EL (cell line): ENCODE results near the gene TVP23B.
"Not testable (repeated sequence)": the region's sequence is repeated elsewhere in the genome, so short reads cannot be mapped to it uniquely, and the experiment has no call there.

ENCODE experiments used
- DNase-seq: peaks from one replicate; pipeline ENCODE4 v3.0.0-alpha.2; 2016

Gene TVP23B

DNA sequence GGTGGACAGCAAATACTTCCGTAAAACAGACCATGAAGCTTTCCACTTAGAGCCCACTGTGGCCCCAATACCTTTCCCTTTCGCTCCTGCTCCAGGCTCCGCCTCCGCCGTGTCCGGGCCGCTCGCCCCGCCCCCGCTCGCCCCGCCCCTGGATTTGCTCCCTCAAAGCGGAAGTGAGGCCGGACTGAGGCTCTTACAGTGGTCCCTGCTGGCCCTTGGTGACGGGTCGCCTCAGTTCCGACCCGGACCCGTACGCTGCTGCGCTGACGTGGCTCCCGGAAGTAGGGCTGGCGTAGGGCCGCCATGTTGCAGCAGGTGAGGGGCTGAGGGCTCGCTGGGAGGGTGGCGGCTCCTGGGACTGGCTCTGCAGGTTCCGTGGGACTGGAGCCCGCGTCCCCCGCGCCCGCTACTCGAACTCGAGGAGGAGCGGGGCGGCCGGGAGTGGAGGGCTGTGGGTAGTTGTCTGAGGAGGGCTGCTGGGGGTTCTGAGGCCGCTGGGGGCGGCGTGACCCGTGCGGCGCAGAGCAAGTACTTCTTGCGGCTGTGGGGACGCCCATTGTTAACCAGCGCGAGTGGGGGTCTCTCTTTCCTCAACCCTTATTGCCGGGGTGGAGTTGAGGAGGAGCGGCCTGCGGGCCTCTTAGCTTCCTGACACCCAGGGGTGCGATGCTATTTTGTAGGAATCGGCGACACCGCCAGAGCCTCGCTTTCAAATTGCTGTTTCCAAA, at the start of gene TVP23B:
Gene TVP23B (plus strand): TSS at position 193 of the 728 bp plus-strand sequence. CDS start 111 bp downstream, at position 304.
- DNase-seq: peak; percentile 96

DNA sequence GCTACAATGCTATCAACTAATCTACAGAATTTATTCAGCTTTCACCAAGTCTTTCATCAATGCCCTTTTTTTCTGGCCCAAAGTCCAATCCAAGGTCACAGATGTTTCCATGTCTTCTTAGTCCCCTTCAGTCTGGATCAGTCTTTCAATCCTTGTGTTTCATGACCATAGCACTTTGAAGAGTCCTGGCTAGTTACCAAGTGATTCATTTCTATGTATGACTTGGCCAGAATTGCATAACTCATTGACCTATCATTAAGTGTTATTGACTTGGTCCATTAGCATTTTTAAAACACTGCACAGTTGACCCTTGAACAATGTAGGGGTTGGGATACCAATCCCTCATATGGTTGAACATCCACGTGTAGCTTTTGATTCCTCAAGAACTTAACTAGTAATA, 48.5 kb upstream of the TVP23B start:
- DNase-seq: peak; percentile 8

DNA sequence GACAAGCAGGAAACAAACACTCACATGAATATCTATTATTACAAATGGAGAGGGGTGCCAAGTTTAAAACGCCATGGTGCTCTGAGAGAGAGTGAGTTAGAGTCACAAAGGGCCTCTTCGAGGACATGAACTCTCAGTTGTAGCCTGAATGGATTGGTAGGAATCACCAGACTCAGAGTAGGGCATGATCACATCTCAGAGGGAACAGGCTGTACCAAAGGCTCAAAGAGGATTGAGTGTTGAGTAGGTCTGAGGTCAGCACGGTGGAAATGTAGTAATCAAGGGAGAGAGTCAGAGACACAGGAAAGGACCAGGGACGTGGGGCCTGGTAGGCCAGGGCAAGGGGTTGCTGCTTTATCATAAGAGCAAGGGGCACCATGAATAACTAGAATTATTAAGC, 47.6 kb upstream of the TVP23B start:
- not testable (repeated sequence) for DNase-seq

DNA sequence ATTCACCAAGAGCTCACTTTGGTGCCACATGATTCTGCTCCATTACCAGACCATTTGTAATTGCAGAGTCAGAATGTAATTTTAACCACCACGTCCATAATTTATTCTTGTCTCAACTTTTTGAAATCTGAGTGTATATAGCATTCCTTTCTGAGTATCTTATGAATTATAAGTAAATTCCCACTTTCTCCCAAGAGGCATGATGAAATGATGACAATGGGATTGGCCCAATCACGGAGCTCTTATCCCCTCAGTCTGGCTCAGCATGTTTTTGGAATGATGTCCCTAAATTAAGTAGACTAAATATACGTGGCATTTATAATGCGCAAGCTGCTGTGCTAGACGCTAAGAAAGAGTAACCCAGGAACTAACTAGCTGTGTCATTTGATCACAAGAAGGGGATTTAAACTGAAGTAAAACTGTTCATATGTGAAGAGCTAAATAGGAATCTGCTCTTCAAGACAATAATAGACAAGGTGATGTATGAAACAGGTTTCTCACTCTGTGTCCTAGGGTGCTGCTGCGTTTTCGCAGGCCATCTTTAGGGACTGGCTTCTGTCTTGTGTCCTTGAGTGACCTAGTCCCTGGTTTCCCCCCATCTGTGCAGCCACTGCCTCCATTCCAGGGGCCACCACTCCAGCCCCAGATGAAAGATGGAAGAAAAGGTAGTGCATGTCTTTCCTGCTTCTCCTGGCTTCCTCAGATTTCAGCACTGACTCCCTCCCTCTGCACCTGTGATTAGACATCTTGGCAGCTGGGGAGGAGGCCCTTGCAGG, 41.2 kb upstream of the TVP23B start:
- not testable (repeated sequence) for DNase-seq

DNA sequence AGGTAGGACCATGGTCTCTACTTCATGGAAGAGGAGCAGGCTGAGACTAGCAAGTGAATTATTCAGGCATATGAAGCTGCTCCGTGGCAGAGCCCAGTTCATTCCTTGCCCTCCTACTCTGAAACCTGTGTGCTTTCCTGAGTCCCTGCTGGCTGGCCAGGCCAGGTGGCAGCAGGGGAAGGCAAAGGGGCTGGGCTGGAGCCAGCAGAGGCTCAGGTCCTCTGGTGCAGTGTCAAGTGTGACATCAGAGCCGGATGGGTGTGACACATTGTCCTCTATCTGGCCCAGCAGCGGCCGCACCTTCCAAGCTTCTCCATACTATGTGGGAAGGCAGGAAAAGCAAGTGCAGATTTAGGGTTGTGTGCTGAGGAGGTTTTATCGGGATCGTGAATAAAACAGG, 39.8 kb upstream of the TVP23B start:
- not testable (repeated sequence) for DNase-seq

DNA sequence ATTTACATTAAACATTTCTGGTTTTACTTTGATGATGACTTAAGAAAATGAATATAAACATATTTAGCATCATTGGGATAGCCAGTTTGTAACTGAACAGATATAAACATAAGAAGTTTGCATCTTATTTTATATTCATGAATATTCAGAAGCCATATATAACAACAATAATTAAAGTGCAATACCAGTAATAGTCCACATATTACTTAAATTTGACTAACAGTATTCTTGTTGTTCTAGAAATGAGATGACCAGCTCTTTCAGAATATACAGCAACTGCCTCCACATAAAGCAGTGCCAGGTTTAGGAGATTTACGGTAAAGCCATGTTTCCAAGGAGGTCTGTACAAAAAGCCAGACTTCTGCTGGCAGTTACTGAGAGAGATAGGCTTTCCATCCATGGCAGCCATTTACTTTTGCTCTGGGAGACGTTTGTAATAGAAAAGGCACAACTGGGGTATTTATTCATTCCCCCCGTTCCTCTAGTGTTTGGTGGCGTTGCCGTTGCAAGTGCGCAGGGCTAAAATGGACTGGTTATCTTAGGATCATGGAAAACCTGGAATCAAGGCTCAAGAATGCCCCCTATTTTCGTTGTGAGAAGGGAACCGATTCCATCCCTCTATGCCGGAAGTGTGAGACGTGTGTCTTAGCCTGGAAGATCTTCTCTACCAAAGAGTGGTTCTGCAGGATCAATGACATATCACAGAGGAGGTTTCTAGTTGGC, 37.1 kb upstream of the TVP23B start, which contains the start of gene FBXW10:
Gene FBXW10 (plus strand): TSS at position 356 of the 723 bp plus-strand sequence. CDS start 191 bp downstream, at position 547.
- DNase-seq: not testable (repeated sequence)

DNA sequence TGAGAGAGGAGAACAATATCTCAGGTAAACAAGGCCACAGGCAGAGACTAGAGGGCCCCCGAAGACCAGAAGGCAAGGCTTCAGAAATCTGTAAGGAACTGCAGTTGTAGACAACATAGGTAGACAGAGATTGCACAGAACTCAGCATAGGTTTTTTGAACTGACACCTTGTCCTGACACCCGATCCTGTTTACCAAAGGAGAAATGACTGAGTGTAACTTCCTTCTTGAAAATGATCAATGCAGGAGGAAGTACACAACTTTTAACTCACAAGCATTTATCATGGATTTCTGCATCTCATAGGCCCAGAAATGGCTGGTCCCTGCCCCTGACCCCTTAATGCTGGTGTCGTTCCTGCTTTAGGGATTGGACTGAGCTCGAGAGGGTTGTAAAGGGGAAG, 36.3 kb upstream of the TVP23B start:
- DNase-seq: not testable (repeated sequence)

DNA sequence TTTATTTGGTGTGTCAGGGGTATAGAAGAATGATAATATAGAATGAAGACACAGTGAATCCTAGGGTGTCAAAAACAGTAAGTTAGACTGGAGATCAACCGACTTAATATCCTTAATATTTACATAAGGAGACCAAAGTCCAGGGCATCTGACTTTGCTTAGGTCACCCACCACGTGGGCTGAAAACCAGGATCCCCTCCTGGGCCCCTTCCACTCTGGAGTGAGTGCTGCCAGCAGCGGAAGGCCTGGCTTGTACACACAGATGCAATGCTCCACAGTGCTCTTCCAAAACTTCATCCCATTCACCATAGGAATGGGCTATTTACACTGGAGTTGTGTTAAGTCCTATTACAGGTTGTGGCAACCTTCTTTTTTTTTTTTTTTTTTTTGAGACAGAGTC, 34.4 kb upstream of the TVP23B start:
- DNase-seq: not testable (repeated sequence)

DNA sequence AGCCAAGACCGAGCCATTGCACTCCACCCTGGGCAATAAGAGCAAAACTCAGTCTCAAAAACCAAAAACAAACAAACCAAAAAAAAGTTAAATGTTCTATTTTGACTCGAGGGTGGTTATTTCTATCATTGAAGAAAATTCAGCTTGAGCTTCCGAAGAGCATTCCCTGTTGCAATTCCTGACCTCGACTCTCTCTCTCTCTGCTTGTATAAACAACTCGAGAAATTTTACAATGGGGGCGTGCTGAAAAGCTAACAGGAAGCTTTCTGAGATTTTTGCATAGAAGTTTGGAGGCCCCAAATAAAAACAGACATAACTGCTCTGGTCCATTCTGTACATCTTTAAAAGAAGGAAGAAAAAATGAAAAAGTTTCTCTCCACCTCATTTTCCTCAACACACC, 33.5 kb upstream of the TVP23B start:
- DNase-seq: not testable (repeated sequence)

DNA sequence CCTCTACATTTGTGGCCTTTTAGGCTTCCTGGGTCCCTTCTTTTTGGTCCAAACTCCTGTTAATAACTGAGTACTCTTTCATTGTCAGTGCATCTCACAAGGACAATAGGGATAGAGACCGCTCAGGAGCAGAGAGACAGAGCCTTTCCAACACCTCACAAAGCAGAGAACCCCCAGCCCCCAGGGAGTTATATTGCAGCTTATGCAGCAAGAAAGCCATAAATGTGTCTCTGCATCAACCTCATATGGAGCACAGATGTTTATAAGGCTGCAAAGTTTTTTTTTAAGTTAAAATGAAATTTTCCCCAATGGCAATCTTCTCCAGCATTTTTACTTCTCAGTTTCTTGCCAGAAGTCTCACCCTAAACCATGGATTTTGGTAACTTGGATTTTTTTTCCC, 30.7 kb upstream of the TVP23B start:
- not testable (repeated sequence) for DNase-seq

DNA sequence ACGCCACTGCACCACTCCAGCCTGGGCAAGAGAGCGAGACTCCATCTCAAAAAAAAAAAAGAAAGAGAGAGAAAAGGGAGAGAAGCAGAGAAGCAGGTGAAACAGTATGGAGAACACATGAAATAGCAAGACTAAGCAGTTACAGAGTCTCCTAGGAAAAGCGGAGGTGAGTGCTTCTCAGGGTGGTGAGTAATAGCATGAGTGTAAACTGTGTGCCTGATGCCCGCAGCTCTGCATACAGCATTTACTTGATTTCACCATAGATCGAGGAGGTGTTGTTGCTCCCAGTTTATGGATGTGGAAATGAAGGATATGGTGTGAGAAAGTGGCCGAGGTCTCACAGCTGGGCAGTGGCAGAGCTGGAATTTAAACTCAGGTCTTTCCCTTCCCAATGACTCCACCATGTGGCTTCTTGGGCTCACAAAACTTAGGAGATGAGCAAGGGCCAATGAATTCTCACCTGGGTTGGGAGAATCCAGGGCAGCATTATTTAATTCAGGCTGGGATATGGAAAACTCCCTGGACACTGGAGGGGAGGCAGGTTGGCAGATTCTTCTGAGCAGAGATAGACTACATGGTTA, 27.1 kb upstream of the TVP23B start:
- DNase-seq: not testable (repeated sequence)

DNA sequence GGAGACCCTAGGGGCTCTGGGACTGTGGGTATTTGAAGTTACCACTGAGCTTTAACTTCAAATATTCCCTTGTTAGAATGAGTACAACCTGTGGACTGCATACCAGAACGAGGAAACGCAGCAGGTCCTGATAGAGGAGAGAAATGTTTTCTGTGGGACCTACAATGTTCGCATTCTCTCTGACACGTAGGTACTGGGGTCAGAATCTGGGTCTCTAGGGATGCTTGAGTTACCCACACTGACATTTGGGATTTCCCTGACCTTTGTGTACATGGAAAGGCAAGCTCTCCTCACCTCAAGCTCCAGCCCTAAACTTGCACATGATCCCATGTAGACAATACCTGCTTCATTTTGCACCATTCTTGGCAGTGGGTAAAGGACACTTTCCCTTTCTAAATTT, 25.0 kb upstream of the TVP23B start:
- not testable (repeated sequence) for DNase-seq

DNA sequence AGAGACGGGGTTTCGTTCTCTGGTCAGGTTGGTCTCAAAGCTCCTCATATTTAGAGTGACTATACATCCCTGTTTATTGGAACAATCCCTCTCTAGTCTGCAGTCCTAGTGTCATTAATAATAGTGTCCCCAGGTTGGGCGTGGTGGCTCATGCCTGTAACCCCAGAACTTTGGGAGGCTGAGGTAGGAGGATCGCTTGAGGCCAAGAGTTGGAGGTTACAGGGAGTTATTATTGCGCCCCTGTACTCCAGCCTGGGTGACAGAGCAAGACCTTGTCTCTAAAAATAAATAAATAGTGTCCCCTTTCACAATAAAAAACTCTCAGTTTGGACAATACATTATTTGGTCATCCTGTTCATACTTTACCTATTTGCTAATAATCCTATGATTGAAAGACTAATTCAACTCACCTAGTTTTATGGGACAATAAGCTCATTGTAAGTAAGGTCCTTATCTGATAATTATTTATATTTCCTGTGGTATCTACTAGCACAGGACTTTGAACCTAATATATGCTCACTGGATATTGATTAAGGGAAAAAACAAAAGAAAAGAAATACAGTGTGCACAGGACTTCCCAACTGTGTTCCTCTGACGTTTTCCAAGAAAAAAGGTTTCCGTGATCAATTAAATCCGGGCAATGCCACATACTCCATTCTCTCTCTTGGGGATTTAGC, 23.5 kb upstream of the TVP23B start:
- DNase-seq: not testable (repeated sequence)

DNA sequence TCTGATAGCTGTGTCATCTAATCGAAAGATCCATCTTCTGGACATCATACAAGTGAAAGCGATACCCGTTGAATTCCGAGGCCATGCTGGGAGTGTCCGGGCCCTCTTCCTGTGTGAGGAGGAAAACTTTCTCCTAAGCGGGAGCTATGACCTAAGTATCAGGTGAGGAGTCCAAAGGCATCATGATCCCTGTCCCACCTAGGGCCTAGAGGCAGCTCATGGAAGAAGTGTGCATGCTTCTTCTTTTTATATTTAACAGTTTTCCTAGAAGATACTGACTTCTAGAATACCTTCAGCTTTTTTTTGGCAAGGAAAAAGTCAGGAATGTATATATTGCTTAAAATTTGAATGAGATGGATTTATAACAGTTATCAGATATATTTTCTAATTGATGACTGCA, 22.6 kb upstream of the TVP23B start:
- DNase-seq: not testable (repeated sequence)

DNA sequence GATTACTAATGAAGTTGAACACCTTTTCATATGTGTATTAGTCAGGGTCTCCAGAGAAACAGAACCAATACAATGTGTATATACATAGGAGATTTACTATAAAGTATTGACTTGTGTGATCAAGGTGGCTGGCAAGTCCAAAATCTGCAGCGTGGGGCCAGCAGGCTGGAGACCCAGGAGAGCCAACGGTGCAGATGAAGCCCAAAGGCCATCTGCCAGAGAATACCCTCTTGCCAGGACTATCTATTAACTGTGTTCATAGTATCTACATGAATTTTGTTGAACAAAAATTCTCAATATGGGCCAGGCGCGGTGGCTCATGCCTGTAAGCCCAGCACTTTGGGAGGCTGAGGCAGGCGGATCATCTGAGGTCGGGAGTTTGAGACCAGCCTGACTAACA, 20.8 kb upstream of the TVP23B start:
- DNase-seq: not testable (repeated sequence)

DNA sequence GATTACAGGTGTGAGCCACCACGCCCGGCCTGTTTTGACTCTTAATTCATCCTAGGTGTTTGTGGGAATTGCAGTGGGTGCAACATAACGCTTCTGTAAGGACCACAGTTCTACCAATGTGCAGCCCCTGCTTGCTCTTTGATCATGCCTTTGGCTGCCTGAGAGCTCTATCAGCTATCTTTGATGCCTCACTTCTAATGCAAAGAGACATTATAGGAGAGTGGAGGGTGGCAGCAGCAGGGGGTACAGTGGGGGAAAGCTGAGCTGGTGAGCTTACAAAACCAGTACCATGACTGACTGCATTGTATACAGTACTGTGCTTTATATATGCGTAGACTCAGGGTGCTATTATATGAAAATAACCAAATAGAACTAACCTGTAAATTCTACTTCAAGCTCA, 10.4 kb upstream of the TVP23B start:
- DNase-seq: not testable (repeated sequence)

DNA sequence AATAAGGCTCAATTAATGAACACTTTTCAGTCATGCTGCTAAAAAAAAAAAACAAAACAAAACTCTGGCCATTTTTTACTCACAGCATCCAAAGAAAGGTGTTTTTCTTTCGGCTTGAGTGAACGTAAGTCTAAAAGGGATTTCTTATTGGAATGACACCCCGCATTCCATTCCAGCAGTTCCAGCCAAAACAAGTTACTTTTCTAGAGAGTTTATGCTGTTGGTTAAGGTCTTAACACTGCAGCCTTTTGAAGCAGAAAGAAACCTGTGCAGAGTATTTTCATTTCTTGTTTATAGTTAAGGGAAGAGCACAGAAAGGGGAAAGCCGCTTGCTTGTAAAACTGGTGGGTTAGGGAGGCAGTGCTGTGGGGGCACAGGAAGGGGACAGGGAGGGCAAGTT, 9.9 kb upstream of the TVP23B start:
- not testable (repeated sequence) for DNase-seq

DNA sequence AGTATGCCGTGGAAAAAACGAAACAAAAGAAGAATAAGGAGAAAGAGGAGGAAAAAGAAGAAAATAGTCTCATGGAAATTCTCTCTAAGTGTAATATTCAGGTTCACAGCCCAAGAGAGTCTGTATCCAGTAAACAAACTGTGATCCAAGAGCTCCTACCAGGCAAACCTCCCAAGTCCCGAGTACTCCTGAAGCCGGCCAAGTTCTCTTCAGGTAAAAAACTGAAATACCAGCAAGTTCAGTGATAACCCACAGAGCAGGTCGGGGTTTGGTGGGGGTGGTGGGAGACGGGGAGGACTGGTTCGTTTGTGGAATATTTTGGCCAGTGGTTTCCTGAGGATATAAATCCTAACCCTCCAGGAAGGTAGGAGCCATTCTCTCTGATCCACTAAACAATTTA, 8.5 kb upstream of the TVP23B start:
- DNase-seq: no peak

DNA sequence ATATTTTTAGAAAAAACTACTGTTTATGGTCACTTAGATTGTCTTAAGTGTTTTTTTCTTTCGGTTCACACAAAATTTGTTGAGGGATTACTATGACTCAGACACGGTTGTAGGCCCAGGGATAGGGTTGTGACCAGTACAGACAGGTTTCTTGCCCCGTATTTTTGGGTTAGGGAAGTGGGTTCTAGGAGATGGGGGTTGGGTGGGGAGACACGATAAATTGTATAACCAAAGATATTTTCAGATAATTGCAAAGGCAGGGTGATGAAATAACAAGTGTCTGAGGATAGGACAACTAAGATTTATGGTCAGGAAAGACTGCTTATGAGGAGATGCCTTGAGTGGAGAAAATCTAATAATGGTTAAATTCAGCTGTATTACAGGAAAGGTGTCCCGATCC, 822 bp downstream of the TVP23B start:
- DNase-seq: not testable (repeated sequence)

DNA sequence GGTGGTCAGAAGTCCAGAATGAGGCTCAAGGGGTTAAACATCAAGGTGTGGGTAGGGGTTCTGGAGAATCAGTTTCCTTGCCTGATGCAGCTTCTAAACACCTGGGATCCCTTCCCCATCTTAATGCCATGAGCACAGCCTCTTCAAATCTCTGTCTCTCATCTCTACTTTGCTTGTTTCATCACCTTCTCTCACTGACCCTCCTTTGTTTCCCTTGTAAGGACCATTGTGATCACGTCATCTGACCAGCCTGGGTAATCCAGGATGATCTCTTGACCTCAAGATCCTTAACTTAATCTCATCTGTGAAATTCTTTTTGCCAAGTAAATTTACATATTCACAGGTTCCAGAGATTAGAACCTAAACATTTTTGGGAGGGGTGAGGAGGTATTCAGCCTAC, 5.0 kb downstream of the TVP23B start:
- not testable (repeated sequence) for DNase-seq

DNA sequence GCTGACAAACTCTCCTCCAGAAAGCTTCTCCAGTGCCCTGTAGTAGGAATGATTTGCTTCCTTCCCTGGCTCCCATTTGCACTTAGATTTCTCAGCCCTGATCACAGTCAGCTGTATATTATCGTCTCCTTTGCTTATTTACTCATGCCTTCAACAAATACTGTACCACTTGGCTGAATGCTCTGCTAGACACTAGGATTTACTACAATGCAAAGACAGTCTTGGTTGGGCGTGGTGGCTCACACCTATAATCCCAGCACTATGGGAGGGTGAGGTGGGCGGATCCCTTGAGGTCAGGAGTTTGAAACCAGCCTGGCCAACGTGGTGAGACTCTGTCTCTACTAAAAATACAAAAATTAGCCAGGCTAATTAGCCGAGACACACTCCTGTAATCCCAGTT, 5.9 kb downstream of the TVP23B start:
- DNase-seq: not testable (repeated sequence)

DNA sequence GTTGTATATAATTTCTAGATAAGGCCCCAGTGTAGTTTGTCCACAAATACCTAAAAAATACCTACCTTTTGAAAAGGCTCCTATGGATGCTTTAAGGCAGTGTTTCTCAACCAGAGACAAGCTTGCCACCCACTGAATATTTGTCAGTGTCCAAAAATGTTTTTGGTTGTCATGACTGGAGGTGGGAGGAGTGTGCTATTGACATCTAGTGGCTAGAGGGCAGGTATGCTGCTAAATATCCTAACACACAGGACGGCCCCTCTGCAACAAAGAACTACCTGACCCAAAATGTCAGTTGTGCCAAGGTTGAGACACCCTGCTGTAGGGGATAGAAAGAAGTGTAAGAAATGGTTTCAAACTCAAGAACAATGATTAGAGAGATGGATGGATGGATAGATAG, 10.4 kb downstream of the TVP23B start:
- not testable (repeated sequence) for DNase-seq
